PC-3 (cell line): ENCODE results near the gene LRPAP1.

Source experiments
- EZH2 ChIP-seq: fragments of 300-600 bp; sonication (generic); IDR thresholded peaks from one replicate; pipeline ENCODE4 v1.6.1; 2017; ENCODE audit warnings: antibody characterized with exemption, mild to moderate bottlenecking, low read length; ENCODE audit not compliant: unreplicated experiment
- TF ChIP-seq, protein P1 (sequence below): fragments of 300-600 bp; sonication (generic); conservative IDR thresholded peaks from 2 replicates; pipeline ENCODE4 v1.5.1; 2017; ENCODE audit warnings: antibody characterized with exemption, low read depth, mild to moderate bottlenecking, low read length

DNA sequence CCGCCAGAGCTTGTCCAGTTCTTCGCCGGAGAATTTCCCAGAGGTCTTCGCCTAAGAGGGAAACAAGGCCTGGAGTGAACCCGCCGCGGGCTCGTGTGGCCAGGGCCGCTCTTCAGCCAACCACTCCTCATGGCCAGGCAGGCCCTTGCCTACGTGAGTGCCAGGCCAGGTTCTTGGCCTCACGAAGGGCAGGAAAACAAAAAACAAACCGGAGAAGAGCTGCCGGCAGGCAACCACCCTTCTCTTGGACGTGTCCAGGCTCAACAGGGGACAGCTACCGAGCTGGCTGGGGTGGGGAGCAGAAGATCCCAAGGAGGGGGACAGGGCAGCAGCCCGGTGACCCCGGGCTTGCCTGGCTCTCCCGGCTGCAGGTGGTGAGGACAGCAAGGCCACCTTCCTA is 13.3 kb downstream of the LRPAP1 start:
- TF ChIP-seq EZH2: no peak
- TF ChIP-seq, protein P1, sequence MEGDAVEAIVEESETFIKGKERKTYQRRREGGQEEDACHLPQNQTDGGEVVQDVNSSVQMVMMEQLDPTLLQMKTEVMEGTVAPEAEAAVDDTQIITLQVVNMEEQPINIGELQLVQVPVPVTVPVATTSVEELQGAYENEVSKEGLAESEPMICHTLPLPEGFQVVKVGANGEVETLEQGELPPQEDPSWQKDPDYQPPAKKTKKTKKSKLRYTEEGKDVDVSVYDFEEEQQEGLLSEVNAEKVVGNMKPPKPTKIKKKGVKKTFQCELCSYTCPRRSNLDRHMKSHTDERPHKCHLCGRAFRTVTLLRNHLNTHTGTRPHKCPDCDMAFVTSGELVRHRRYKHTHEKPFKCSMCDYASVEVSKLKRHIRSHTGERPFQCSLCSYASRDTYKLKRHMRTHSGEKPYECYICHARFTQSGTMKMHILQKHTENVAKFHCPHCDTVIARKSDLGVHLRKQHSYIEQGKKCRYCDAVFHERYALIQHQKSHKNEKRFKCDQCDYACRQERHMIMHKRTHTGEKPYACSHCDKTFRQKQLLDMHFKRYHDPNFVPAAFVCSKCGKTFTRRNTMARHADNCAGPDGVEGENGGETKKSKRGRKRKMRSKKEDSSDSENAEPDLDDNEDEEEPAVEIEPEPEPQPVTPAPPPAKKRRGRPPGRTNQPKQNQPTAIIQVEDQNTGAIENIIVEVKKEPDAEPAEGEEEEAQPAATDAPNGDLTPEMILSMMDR: no peak
